HG02884 (cell line): ENCODE measurements around the gene TESK1.
A peak's percentile ranks its signal among the peaks of the same experiment; 100 is the strongest.

Source experiments
- ATAC-seq: cut with Tn5 transposase; IDR thresholded peaks from one replicate; pipeline ENCODE4 v1.9.1; 2021; ENCODE audit warnings: mild to moderate bottlenecking, moderate library complexity; ENCODE audit not compliant: unreplicated experiment

Gene TESK1

GRCh38 chr9:35604578-35605350, at the start of gene TESK1:
TESK1 (plus strand) TSS chr9:35605262; CDS start chr9:35605620, 358 bp downstream.
- ATAC-seq, result peak; percentile 36

- no peak for ATAC-seq
Observed at GRCh38 chr9:35555881-35556280, 49.2 kb upstream of the TESK1 start.

- ATAC-seq, result no peak
Observed at GRCh38 chr9:35556776-35557175, 48.3 kb upstream of the TESK1 start.

GRCh38 chr9:35557320-35557719, 47.7 kb upstream of the TESK1 start:
- ATAC-seq, result no peak

GRCh38 chr9:35558185-35558584, 46.9 kb upstream of the TESK1 start:
- ATAC-seq, result no peak

GRCh38 chr9:35559792-35560530, 45.1 kb upstream of the TESK1 start:
- no peak for ATAC-seq

- ATAC-seq, result no peak
Observed at GRCh38 chr9:35560625-35561337, 44.3 kb upstream of the TESK1 start.

- ATAC-seq, result no peak
Observed at GRCh38 chr9:35561468-35562261, 43.4 kb upstream of the TESK1 start.

GRCh38 chr9:35562895-35563780, 41.9 kb upstream of the TESK1 start:
- ATAC-seq, result no peak

GRCh38 chr9:35563791-35564197, 41.3 kb upstream of the TESK1 start:
- ATAC-seq, result no peak

- ATAC-seq, result no peak
Observed at GRCh38 chr9:35564658-35565061, 40.4 kb upstream of the TESK1 start.

- ATAC-seq, result no peak
Observed at GRCh38 chr9:35566417-35566816, 38.6 kb upstream of the TESK1 start.

GRCh38 chr9:35568196-35568595, 36.9 kb upstream of the TESK1 start:
- no peak for ATAC-seq

- ATAC-seq, result no peak
Observed at GRCh38 chr9:35569206-35569605, 35.9 kb upstream of the TESK1 start.

GRCh38 chr9:35570709-35571504, 34.2 kb upstream of the TESK1 start:
- ATAC-seq, result no peak

GRCh38 chr9:35574578-35575122, 30.4 kb upstream of the TESK1 start:
- ATAC-seq, result no peak

- no peak for ATAC-seq
Observed at GRCh38 chr9:35575478-35575877, 29.6 kb upstream of the TESK1 start.

- no peak for ATAC-seq
Observed at GRCh38 chr9:35577486-35577885, 27.6 kb upstream of the TESK1 start.

- ATAC-seq, result no peak
Observed at GRCh38 chr9:35579130-35579529, 25.9 kb upstream of the TESK1 start.
